Sigmoid colon (tissue), 4 donors: ENCODE data around the gene SFMBT2.

Experiments
- EP300 ChIP-seq, 4 donors: sonication (generic); formaldehyde crosslinking; IDR thresholded peaks; one replicate each; pipeline ENCODE4 v1.6.1; 2017; ENCODE audit warnings: antibody characterized with exemption in 4 of 4
- POLR2A ChIP-seq, 2 donors: fragments of 450-650 bp; IDR thresholded peaks; one replicate each; pipeline ENCODE4 v1.6.1; 2016; ENCODE audit warnings: antibody characterized with exemption in 2 of 2, mild to moderate bottlenecking in 2 of 2, moderate library complexity in 2 of 2
- POLR2AphosphoS5 ChIP-seq, 4 donors: sonication (generic); formaldehyde crosslinking; IDR thresholded peaks; one replicate each; pipeline ENCODE4 v1.6.1; 2017; ENCODE audit warnings: antibody characterized with exemption in 4 of 4
- TF ChIP-seq, protein P1 (sequence below), 4 experiments: fragments of 450-650 bp in 3 of 4; fragments of 200-600 bp in 1 of 4; IDR thresholded peaks; one replicate each; pipeline ENCODE4 v1.5.1; 2016 to 2019; ENCODE audit warnings: antibody characterized with exemption in 4 of 4, mild to moderate bottlenecking in 3 of 4, moderate library complexity in 2 of 4

DNA sequence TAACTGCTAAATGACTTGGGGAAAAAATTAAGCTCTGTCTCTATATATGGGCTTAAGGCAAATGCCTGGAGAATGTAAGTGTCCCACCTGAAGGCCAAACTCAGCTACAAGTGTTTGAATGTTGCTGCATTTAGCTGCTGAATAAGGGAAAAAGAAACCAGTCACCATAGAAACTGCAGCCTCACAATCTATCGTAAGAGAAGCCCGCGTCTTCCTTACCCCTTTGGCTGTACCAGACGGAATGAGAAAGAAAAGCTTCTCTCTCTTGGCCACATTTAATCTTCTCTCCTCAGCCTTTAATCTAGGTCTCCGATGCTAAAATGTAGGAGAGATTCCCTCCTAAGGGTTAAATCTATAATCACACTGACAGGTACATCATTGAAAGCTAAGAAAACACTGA lies 147.2 kb downstream of the SFMBT2 start:
- TF ChIP-seq POLR2AphosphoS5 (IDR thresholded peaks at IDR 0.05): no peak
- TF ChIP-seq, protein P1, sequence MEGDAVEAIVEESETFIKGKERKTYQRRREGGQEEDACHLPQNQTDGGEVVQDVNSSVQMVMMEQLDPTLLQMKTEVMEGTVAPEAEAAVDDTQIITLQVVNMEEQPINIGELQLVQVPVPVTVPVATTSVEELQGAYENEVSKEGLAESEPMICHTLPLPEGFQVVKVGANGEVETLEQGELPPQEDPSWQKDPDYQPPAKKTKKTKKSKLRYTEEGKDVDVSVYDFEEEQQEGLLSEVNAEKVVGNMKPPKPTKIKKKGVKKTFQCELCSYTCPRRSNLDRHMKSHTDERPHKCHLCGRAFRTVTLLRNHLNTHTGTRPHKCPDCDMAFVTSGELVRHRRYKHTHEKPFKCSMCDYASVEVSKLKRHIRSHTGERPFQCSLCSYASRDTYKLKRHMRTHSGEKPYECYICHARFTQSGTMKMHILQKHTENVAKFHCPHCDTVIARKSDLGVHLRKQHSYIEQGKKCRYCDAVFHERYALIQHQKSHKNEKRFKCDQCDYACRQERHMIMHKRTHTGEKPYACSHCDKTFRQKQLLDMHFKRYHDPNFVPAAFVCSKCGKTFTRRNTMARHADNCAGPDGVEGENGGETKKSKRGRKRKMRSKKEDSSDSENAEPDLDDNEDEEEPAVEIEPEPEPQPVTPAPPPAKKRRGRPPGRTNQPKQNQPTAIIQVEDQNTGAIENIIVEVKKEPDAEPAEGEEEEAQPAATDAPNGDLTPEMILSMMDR (IDR thresholded peaks at IDR 0.05): no peak
- TF ChIP-seq EP300 (IDR thresholded peaks at IDR 0.05): no peak
- TF ChIP-seq POLR2A (IDR thresholded peaks at IDR 0.05): no peak
